Thymus (tissue), 11 donors: ENCODE results near the gene CPTP. TPM values are rescaled to one million over a fixed set of nuclear protein-coding genes. Genes with fewer than 3 reads are reported as not detected.

Experiments used
- DNase-seq, 9 donors: peaks; one replicate each; pipeline ENCODE4 v3.0.0-alpha.2; 2013; ENCODE audit warnings: low spot score in 9 of 9, low read depth in 6 of 9, missing footprints in 1 of 9
- H3K27ac ChIP-seq, 2 donors: one replicate each; pipeline ENCODE4 v1.5.1; 2013; ENCODE audit warnings: control low read depth in 1 of 2, low read depth in 1 of 2, low read length in 1 of 2, mild to moderate bottlenecking in 1 of 2, moderate library complexity in 1 of 2
- H3K27me3 ChIP-seq, 2 donors: one replicate each; pipeline ENCODE4 v1.5.1; 2013; ENCODE audit warnings: low read length in 1 of 2; ENCODE audit not compliant: control insufficient read depth in 2 of 2, insufficient read depth in 1 of 2
- H3K36me3 ChIP-seq, 2 donors: one replicate each; pipeline ENCODE4 v1.5.1; 2013; ENCODE audit warnings: low read length in 1 of 2, mild to moderate bottlenecking in 1 of 2, moderate library complexity in 1 of 2; ENCODE audit not compliant: control insufficient read depth in 2 of 2, insufficient read depth in 2 of 2
- H3K4me1 ChIP-seq, 2 donors: one replicate each; pipeline ENCODE4 v1.5.1; 2013; ENCODE audit warnings: low read length in 2 of 2; ENCODE audit not compliant: control insufficient read depth in 2 of 2, insufficient read depth in 2 of 2
- H3K4me3 ChIP-seq, 2 donors: one replicate each; pipeline ENCODE4 v1.5.1; 2013; ENCODE audit warnings: low read length in 2 of 2, control low read depth in 1 of 2, mild to moderate bottlenecking in 1 of 2
- H3K9me3 ChIP-seq, 2 donors: one replicate each; pipeline ENCODE4 v1.5.1; 2013; ENCODE audit warnings: low read length in 1 of 2, mild to moderate bottlenecking in 1 of 2; ENCODE audit not compliant: control insufficient read depth in 2 of 2, insufficient read depth in 1 of 2
- WGBS: extraction: QIAGEN DNeasy Blood & Tissue Kit; methylation state at CpG from one replicate; pipeline ENCODE4 v1.1.7; 2013; 5-methylcytosine and 5-hydroxymethylcytosine counted together
- polyA plus RNA-seq: library from polyadenylated mRNA; stranded (reverse); fragments of 200-250 nt; gene quantifications from one replicate; pipeline ENCODE4 v1.2.3, GENCODE V29; 2013
- total RNA-seq: library from RNA; stranded (reverse); fragments of 120-200 nt; gene quantifications from one replicate; pipeline ENCODE4 v1.2.4, GENCODE V29; 2013
- donor health status: healthy.

CPTP gene
- total and polyA plus RNA-seq, 2 donors: 8.5 to 10.3 TPM

GRCh38 chr1:1342061-1342562 lies 17.5 kb downstream of the CPTP start:
- WGBS: 98% methylated on average over 28 of the region's 28 CpGs
- no peak for DNase-seq

GRCh38 chr1:1342584-1343115 lies 18.0 kb downstream of the CPTP start:
- Histone ChIP-seq H3K36me3 (peaks cover 11 to 39% of the 10 kb centered on the region in 2 donors), H3K9me3 (peaks cover 0 to 8% of the 10 kb centered on the region in 2 donors), H3K4me3 (no peak overlapping the region), H3K27ac (no peak overlapping the region), H3K4me1 (peaks cover 0 to under 1% of the 10 kb centered on the region in 2 donors), H3K27me3 (peaks cover 0 to 2% of the 10 kb centered on the region in 2 donors)
- WGBS: 96% methylated on average over 18 of the region's 18 CpGs
- no peak for DNase-seq

More at GRCh38 chr1:1342061-1342562, 17.5 kb downstream of the CPTP start:
- Histone ChIP-seq H3K9me3 (peaks cover 0 to 8% of the 10 kb centered on the region in 2 donors), H3K36me3 (peaks cover 11 to 42% of the 10 kb centered on the region in 2 donors), H3K4me1 (no peaks in the 10 kb centered on the region), H3K27ac (no peak overlapping the region), H3K4me3 (no peak overlapping the region), H3K27me3 (no peaks in the 10 kb centered on the region)

DNA sequence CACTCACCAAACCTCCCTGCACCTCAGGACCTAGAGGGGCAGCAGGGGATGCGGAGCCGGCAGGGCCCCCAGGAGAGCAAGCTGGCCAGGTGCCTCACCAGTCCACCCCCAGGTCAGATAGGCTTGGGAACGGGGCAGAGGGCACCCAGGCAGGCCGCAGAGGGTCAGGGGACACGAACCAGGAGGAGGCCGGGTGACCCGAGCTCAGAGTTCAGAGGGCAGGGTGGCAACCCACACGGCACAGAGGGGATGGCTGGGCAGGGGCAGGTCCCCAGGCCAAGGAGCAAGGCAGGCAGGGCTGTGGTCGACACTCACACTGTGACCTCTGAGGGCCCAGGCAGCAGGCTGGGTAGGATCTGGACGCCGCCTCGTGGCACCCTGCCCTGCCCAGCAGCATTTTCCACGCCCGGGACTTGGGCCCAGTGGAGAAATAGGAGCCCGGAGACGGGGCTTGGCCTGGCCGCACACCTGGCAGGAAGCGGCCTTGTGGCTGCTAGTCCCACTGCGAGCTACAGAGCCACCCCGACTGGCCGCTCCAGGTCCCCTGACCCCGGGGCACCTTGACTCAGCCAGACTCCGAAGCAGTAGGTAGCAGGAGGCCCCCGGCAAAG lies 19.3 kb downstream of the CPTP start:
- no peak overlapping the region for H3K27ac ChIP-seq

GRCh38 chr1:1344655-1345361 lies 20.2 kb downstream of the CPTP start:
- Histone ChIP-seq H3K36me3 (peaks cover 3 to 18% of the 10 kb centered on the region in 2 donors), H3K27me3 (peaks cover 0 to 12% of the 10 kb centered on the region in 2 donors), H3K9me3 (peaks cover 0 to 8% of the 10 kb centered on the region in 2 donors), H3K27ac (no peak overlapping the region), H3K4me3 (no peak overlapping the region), H3K4me1 (peaks cover 0 to 8% of the 10 kb centered on the region in 2 donors)
- WGBS: 94% methylated on average over 15 of the region's 15 CpGs
- DNase-seq: no peak

More for the DNA sequence above, 19.3 kb downstream of the CPTP start:
- Histone ChIP-seq H3K9me3 (peaks cover 0 to 8% of the 10 kb centered on the region in 2 donors), H3K27me3 (peaks cover 0 to 12% of the 10 kb centered on the region in 2 donors), H3K4me3 (no peak overlapping the region), H3K36me3 (peaks cover 6 to 26% of the 10 kb centered on the region in 2 donors), H3K4me1 (peaks cover 0 to 8% of the 10 kb centered on the region in 2 donors)
- no peak for DNase-seq
- 95% methylated on average over 24 of the region's 24 CpGs for WGBS

- Histone ChIP-seq H3K4me1 (peaks cover 0 to 8% of the 10 kb centered on the region in 2 donors), H3K27me3 (peaks cover 0 to 12% of the 10 kb centered on the region in 2 donors), H3K4me3 (no peak overlapping the region), H3K36me3 (peaks cover under 1 to 12% of the 10 kb centered on the region in 2 donors), H3K27ac (no peak overlapping the region), H3K9me3 (peaks cover 0 to 7% of the 10 kb centered on the region in 2 donors)
- WGBS: 96% methylated on average over 16 of the region's 16 CpGs
- no peak for DNase-seq
Measured at GRCh38 chr1:1345384-1345783, 20.8 kb downstream of the CPTP start.

GRCh38 chr1:1345860-1346500 lies 21.4 kb downstream of the CPTP start:
- Histone ChIP-seq H3K27me3 (peaks cover 0 to 12% of the 10 kb centered on the region in 2 donors), H3K4me1 (peaks cover 0 to 8% of the 10 kb centered on the region in 2 donors), H3K9me3 (peaks cover 0 to 1% of the 10 kb centered on the region in 2 donors), H3K36me3 (peaks cover 0 to 7% of the 10 kb centered on the region in 2 donors), H3K27ac (no peak overlapping the region), H3K4me3 (no peak overlapping the region)
- 98% methylated on average over 12 of the region's 12 CpGs for WGBS
- no peak for DNase-seq

- peaks cover 0 to 3% of the 10 kb centered on the region in 2 donors for H3K36me3 ChIP-seq
- H3K4me3 ChIP-seq: no peak overlapping the region
- peaks cover under 1 to 15% of the 10 kb centered on the region in 2 donors for H3K27me3 ChIP-seq
- no peak for DNase-seq
- H3K4me1 ChIP-seq: peaks cover 0 to 8% of the 10 kb centered on the region in 2 donors
- WGBS: 98% methylated on average over 10 of the region's 10 CpGs
- H3K27ac ChIP-seq: no peak overlapping the region
- no peaks in the 10 kb centered on the region for H3K9me3 ChIP-seq
Measured at GRCh38 chr1:1346501-1346890, 21.9 kb downstream of the CPTP start.

- H3K27ac ChIP-seq: no peak overlapping the region
- H3K4me1 ChIP-seq: peaks cover 0 to 8% of the 10 kb centered on the region in 2 donors
- WGBS: 96% methylated on average over 10 of the region's 10 CpGs
Measured at GRCh38 chr1:1347026-1347595, 22.5 kb downstream of the CPTP start.

More at GRCh38 chr1:1347026-1347595, 22.5 kb downstream of the CPTP start:
- no peaks in the 10 kb centered on the region for H3K36me3 ChIP-seq
- H3K9me3 ChIP-seq: peaks cover 0 to 1% of the 10 kb centered on the region in 2 donors
- H3K27me3 ChIP-seq: peaks cover 7 to 21% of the 10 kb centered on the region in 2 donors
- H3K4me3 ChIP-seq: no peak overlapping the region
- no peak for DNase-seq
